Smooth muscle cell (in vitro differentiated cells): ENCODE results near the gene GTPBP10. TPM values are rescaled to one million over a fixed set of nuclear protein-coding genes. Genes with fewer than 3 reads are reported as not detected.
"Not testable (repeated sequence)": the region's sequence is repeated elsewhere in the genome, so short reads cannot be mapped to it uniquely, and the experiment has no call there.

ENCODE experiments used
- DNase-seq: peaks from one replicate; lab custom pipeline; 2025; ENCODE audit not compliant: unreplicated experiment; lab: John Stamatoyannopoulos, UW
- H2AFZ ChIP-seq: fragments of 200-600 bp; sonication (generic); 2 replicates; pipeline ENCODE4 v1.6.0; 2016; ENCODE audit warnings: antibody characterized with exemption, low read depth, mild to moderate bottlenecking
- H3F3A ChIP-seq: fragments of 200-600 bp; sonication (generic); 2 replicates; pipeline ENCODE4 v1.6.0; 2017; ENCODE audit warnings: antibody characterized with exemption, low read depth
- H3K27ac ChIP-seq: fragments of 200-600 bp; sonication (generic); 2 replicates; pipeline ENCODE4 v1.5.1; 2016; ENCODE audit warnings: low read depth, mild to moderate bottlenecking
- H3K27me3 ChIP-seq: fragments of 200-600 bp; sonication (generic); 2 replicates; pipeline ENCODE4 v1.6.1; 2016; ENCODE audit warnings: low read depth, mild to moderate bottlenecking
- H3K36me3 ChIP-seq: fragments of 200-600 bp; sonication (generic); 2 replicates; pipeline ENCODE4 v1.5.1; 2016; ENCODE audit warnings: low read depth
- H3K4me1 ChIP-seq: fragments of 200-600 bp; sonication (generic); 2 replicates; pipeline ENCODE4 v1.5.1; 2016; ENCODE audit warnings: low read depth
- H3K4me2 ChIP-seq: fragments of 200-600 bp; sonication (generic); 2 replicates; pipeline ENCODE4 v1.6.0; 2016; ENCODE audit warnings: mild to moderate bottlenecking
- H3K4me3 ChIP-seq: fragments of 200-600 bp; sonication (generic); 2 replicates; pipeline ENCODE4 v1.5.1; 2016; ENCODE audit warnings: mild to moderate bottlenecking
- H3K79me2 ChIP-seq: fragments of 200-600 bp; sonication (generic); 2 replicates; pipeline ENCODE4 v1.6.0; 2016; ENCODE audit warnings: low read depth, mild to moderate bottlenecking
- H3K9ac ChIP-seq: fragments of 200-600 bp; sonication (generic); 2 replicates; pipeline ENCODE4 v1.6.0; 2016; ENCODE audit warnings: low read depth
- H3K9me3 ChIP-seq: fragments of 200-600 bp; sonication (generic); replicated peaks from 2 replicates; pipeline ENCODE4 v1.5.1; 2016; ENCODE audit warnings: low read depth
- H4K20me1 ChIP-seq: fragments of 200-600 bp; sonication (generic); 2 replicates; pipeline ENCODE4 v1.6.0; 2016; ENCODE audit warnings: low read depth
- CTCF ChIP-seq: fragments of 200-600 bp; sonication (generic); IDR thresholded peaks from 2 replicates; pipeline ENCODE4 v1.5.1; 2017; ENCODE audit warnings: borderline replicate concordance, mild to moderate bottlenecking, antibody characterized with exemption; ENCODE audit not compliant: insufficient read depth, poor library complexity, severe bottlenecking
- WGBS: methylation state at CpG from one replicate; pipeline ENCODE4 v1.1.7; 2016; ENCODE audit warnings: low lambda C conversion rate; 5-methylcytosine and 5-hydroxymethylcytosine counted together
- polyA plus RNA-seq: library from polyadenylated mRNA; unstranded; fragments of >200 nt; fragmentation: Nextera tagmentation; extraction: Ambion mirVana; gene quantifications from 2 replicates; pipeline ENCODE4 v1.2.1, GENCODE V29; 2016
- total RNA-seq: library from RNA; depleted of rRNA; stranded (reverse); fragments of >200 nt; gene quantifications from 2 replicates; pipeline ENCODE4 v1.2.3, GENCODE V29; 2014

GTPBP10 gene
- total and polyA plus RNA-seq, 2 experiments from 2014 or later: 13.5 to 19.4 TPM

- Histone ChIP-seq H3K4me2 (peak overlapping the region; percentile 98), H3K9ac (no peak overlapping the region), H3K4me1 (peaks cover 6% of the 10 kb centered on the region), H2AFZ (peak overlapping the region; percentile 97), H3K4me3 (peak overlapping the region; percentile 89), H4K20me1 (no peaks in the 10 kb centered on the region), H3K27me3 (no peaks in the 10 kb centered on the region), H3K36me3 (no peaks in the 10 kb centered on the region), H3K79me2 (peaks cover 29% of the 10 kb centered on the region), H3K9me3 (no peaks in the 10 kb centered on the region), H3K27ac (no peak overlapping the region), H3F3A (no peaks in the 10 kb centered on the region)
- TF ChIP-seq CTCF: no peak
- no peak for DNase-seq
Measured at GRCh38 chr7:90345016-90345415, 1.5 kb upstream of the GTPBP10 start.

- H3K27me3 ChIP-seq: no peaks in the 10 kb centered on the region
- 10% methylated on average over 18 of the region's 18 CpGs for WGBS
- H2AFZ ChIP-seq: peak overlapping the region; percentile 97
- H3K79me2 ChIP-seq: peaks cover 37% of the 10 kb centered on the region
- no peaks in the 10 kb centered on the region for H3F3A ChIP-seq
- no peak for TF ChIP-seq CTCF
- H3K9ac ChIP-seq: peak overlapping the region; percentile 95
- peak overlapping the region; percentile 89 for H3K4me3 ChIP-seq
- peak overlapping the region; percentile 98 for H3K4me2 ChIP-seq
- H3K9me3 ChIP-seq: no peaks in the 10 kb centered on the region
- H3K4me1 ChIP-seq: peaks cover 6% of the 10 kb centered on the region
- H4K20me1 ChIP-seq: no peaks in the 10 kb centered on the region
- H3K27ac ChIP-seq: peak overlapping the region; percentile 86
- DNase-seq: no peak
- H3K36me3 ChIP-seq: no peaks in the 10 kb centered on the region
Measured at GRCh38 chr7:90345595-90346335, 751 bp upstream of the GTPBP10 start.

GRCh38 chr7:90347759-90348158 lies 1.2 kb downstream of the GTPBP10 start:
- no peak overlapping the region for H2AFZ ChIP-seq
- H3F3A ChIP-seq: no peaks in the 10 kb centered on the region
- peaks cover 6% of the 10 kb centered on the region for H3K4me1 ChIP-seq
- WGBS: 98% methylated on average over 4 of the region's 4 CpGs
- no peak for DNase-seq
- peaks cover 6% of the 10 kb centered on the region for H4K20me1 ChIP-seq
- peak overlapping the region; percentile 89 for H3K4me3 ChIP-seq
- no peaks in the 10 kb centered on the region for H3K27me3 ChIP-seq
- no peak overlapping the region for H3K9ac ChIP-seq
- H3K27ac ChIP-seq: no peak overlapping the region
- H3K79me2 ChIP-seq: peaks cover 52% of the 10 kb centered on the region
- H3K4me2 ChIP-seq: peak overlapping the region; percentile 98
- no peak for TF ChIP-seq CTCF
- no peaks in the 10 kb centered on the region for H3K9me3 ChIP-seq
- H3K36me3 ChIP-seq: no peaks in the 10 kb centered on the region

- no peaks in the 10 kb centered on the region for H3K36me3 ChIP-seq
- H3K9ac ChIP-seq: no peak overlapping the region
- H3K4me1 ChIP-seq: peaks cover 6% of the 10 kb centered on the region
- no peaks in the 10 kb centered on the region for H3F3A ChIP-seq
- WGBS: 69% methylated on average over 4 of the region's 4 CpGs
- H3K79me2 ChIP-seq: peaks cover 55% of the 10 kb centered on the region
- H3K27ac ChIP-seq: no peak overlapping the region
- H3K4me3 ChIP-seq: no peak overlapping the region
- TF ChIP-seq CTCF: no peak
- no peak overlapping the region for H3K4me2 ChIP-seq
- no peak for DNase-seq
- H3K27me3 ChIP-seq: no peaks in the 10 kb centered on the region
- peaks cover 8% of the 10 kb centered on the region for H4K20me1 ChIP-seq
- H2AFZ ChIP-seq: no peak overlapping the region
- no peaks in the 10 kb centered on the region for H3K9me3 ChIP-seq
Measured at GRCh38 chr7:90349305-90349704, 2.8 kb downstream of the GTPBP10 start.

GRCh38 chr7:90350032-90350431 lies 3.5 kb downstream of the GTPBP10 start:
- H4K20me1 ChIP-seq, H3K9ac ChIP-seq, H3K4me2 ChIP-seq, H3K4me3 ChIP-seq, H3K4me1 ChIP-seq, H2AFZ ChIP-seq, DNase-seq, H3K27me3 ChIP-seq, H3K36me3 ChIP-seq, H3K27ac ChIP-seq, H3F3A ChIP-seq, H3K9me3 ChIP-seq: not testable (repeated sequence)
- WGBS: 97% methylated on average over 3 of the region's 3 CpGs
- peaks cover 55% of the 10 kb centered on the region for H3K79me2 ChIP-seq
